Measurements from ENCODE around the gene ACP6.

Gene ACP6

DNA sequence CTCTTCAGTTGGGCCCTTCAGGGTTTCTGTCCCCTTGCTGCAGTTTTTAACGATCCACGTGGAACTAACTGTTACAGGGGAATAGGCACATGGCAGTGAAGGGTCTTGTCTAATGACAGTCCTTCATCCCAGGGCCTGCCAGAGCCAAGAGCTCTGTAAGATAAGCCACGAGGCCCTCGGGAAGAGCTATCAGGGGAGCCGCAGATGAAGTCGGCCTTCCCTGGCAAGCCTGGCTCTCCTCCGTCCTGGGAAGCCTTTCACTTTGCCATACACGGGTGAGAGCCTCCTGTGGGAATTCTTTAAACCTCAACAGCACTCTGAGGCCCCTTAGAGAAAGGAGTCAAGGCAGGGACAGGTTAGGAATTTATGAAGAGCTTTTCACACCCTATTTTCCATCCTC lies 29.0 kb downstream of the ACP6 start:
- no peak for TF ChIP-seq ZIC2 (tag by site-specific recombination; IDR thresholded peaks at IDR 0.05)
- H3K4me3 ChIP-seq (ENCODE audit: low read depth, low read length): no peak overlapping the region
- H3K36me3 ChIP-seq (ENCODE audit: control insufficient read depth in 2 of 2, insufficient read depth in 1 of 2, low read length in 2 of 2): peaks cover 0 to 29% of the 10 kb centered on the region in 2 experiments; a peak in 2 of 3 replicates
- CTCF ChIA-PET: interaction anchor here (0.6 to 3.4 kb wide), 26 partner anchors 9 to 254 kb away, joined by 3 to 32 read pairs (median 4); no protein-coding TSS in a partner anchor
- H3K9me3 ChIP-seq (ENCODE audit: control insufficient read depth, insufficient read depth, low read depth, low read length): no peaks in the 10 kb centered on the region
- H3K4me1 ChIP-seq (ENCODE audit: control insufficient read depth, insufficient read depth, low read length): no peaks in the 10 kb centered on the region
- POLR2A ChIA-PET: no interaction called here
- H3K27ac ChIP-seq (ENCODE audit: extremely low read depth, low read depth, low read length): no peak overlapping the region

DNA sequence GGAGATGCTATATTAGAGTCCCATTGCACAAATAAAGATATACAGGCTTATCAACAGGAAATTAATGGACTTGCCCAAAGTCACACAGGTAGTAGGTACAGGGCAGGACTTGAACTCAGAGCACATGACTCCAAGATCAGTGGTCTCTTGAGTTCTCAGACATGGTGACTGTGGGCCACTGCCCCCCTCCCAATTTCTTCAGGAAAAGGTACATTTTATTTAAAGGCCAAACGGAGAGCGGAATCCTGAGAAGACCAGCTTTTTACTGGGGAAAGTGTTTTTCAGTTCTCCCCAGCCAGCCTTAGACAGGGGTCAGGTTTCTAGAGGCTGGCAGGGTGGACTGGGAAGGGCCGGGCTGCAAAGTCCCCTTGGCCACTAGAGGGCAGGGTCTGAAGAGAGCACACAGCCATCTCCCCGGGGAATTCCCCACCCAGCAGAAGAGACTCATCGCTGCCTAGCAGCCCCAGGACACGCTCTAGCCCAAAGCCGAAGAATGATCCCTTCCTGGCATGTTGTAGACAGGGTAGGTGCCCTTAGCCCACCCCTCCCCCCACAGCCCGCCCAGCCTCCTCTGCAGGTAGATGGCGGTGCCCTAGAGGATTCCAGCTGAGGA lies 29.7 kb downstream of the ACP6 start:
- ChIA-PET POLR2A (no interaction called here), CTCF (interaction anchor here (0.6 to 3.4 kb wide), 31 partner anchors 9 to 252 kb away, joined by 3 to 32 read pairs (median 4); no protein-coding TSS in a partner anchor)
- H3K4me3 ChIP-seq (ENCODE audit: low read depth, low read length): no peak overlapping the region
- TF ChIP-seq ZNF654 (tag by site-specific recombination; IDR thresholded peaks at IDR 0.05; ENCODE audit: low read depth) (peak; percentile 42), ZNF660 (tag by site-specific recombination; IDR thresholded peaks at IDR 0.05) (peak; percentile 47; the same call in 1 of the 2 replicates), ZEB2 (tag by site-specific recombination; IDR thresholded peaks at IDR 0.05) (no peak), SP7 (tag by site-specific recombination; IDR thresholded peaks at IDR 0.05) (0 out of 2 replicates have a peak, but pooled peaks have one; percentile 23), ZNF311 (tag by site-specific recombination; IDR thresholded peaks at IDR 0.05; ENCODE audit: borderline replicate concordance) (no peak), ZNF670 (tag by site-specific recombination; IDR thresholded peaks at IDR 0.05; ENCODE audit: low read depth) (no peak), ZNF391 (tag by site-specific recombination; IDR thresholded peaks at IDR 0.05; ENCODE audit: borderline replicate concordance, low read depth) (no peak), KLF1 (tag by site-specific recombination; IDR thresholded peaks at IDR 0.05) (peak; percentile 55), ZNF514 (tag by site-specific recombination; IDR thresholded peaks at IDR 0.05) (no peak), ZNF292 (tag by site-specific recombination; IDR thresholded peaks at IDR 0.05; ENCODE audit: borderline replicate concordance, low read depth) (no peak), ZNF501 (tag by site-specific recombination; IDR thresholded peaks at IDR 0.05) (no peak), ZNF423 (tag by site-specific recombination; IDR thresholded peaks at IDR 0.05) (peak; percentile 84), ZNF202 (tag by site-specific recombination; IDR thresholded peaks at IDR 0.05; ENCODE audit: borderline replicate concordance) (no peak), ZIC2 (tag by site-specific recombination; IDR thresholded peaks at IDR 0.05) (no peak), SP3 (tag by site-specific recombination; IDR thresholded peaks at IDR 0.05) (no peak), ZNF561 (tag by site-specific recombination; IDR thresholded peaks at IDR 0.05; ENCODE audit: borderline replicate concordance) (no peak), ZNF157 (tag by site-specific recombination; IDR thresholded peaks at IDR 0.05) (no peak), MEIS1 (CRISPR knock-in tag; IDR thresholded peaks at IDR 0.05; ENCODE audit: borderline replicate concordance) (no peak), ZNF658 (tag by site-specific recombination; IDR thresholded peaks at IDR 0.05) (no peak), ZNF416 (tag by site-specific recombination; IDR thresholded peaks at IDR 0.05) (no peak), ZXDB (tag by site-specific recombination; IDR thresholded peaks at IDR 0.05) (0 out of 2 replicates have a peak, but pooled peaks have one; percentile 18), ZNF2 (tag by site-specific recombination; IDR thresholded peaks at IDR 0.05) (0 out of 2 replicates have a peak, but pooled peaks have one; percentile 25), ZNF24 (tag by site-specific recombination; IDR thresholded peaks at IDR 0.05) (no peak)
- TF ChIP-seq, protein P1, sequence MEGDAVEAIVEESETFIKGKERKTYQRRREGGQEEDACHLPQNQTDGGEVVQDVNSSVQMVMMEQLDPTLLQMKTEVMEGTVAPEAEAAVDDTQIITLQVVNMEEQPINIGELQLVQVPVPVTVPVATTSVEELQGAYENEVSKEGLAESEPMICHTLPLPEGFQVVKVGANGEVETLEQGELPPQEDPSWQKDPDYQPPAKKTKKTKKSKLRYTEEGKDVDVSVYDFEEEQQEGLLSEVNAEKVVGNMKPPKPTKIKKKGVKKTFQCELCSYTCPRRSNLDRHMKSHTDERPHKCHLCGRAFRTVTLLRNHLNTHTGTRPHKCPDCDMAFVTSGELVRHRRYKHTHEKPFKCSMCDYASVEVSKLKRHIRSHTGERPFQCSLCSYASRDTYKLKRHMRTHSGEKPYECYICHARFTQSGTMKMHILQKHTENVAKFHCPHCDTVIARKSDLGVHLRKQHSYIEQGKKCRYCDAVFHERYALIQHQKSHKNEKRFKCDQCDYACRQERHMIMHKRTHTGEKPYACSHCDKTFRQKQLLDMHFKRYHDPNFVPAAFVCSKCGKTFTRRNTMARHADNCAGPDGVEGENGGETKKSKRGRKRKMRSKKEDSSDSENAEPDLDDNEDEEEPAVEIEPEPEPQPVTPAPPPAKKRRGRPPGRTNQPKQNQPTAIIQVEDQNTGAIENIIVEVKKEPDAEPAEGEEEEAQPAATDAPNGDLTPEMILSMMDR (tag by site-specific recombination; IDR thresholded peaks at IDR 0.05): peak; percentile 66
- TF ChIP-seq, protein P2, sequence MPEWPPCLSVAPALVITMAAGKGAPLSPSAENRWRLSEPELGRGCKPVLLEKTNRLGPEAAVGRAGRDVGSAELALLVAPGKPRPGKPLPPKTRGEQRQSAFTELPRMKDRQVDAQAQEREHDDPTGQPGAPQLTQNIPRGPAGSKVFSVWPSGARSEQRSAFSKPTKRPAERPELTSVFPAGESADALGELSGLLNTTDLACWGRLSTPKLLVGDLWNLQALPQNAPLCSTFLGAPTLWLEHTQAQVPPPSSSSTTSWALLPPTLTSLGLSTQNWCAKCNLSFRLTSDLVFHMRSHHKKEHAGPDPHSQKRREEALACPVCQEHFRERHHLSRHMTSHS (tag by site-specific recombination; IDR thresholded peaks at IDR 0.05): no peak
- TF ChIP-seq, protein P3, sequence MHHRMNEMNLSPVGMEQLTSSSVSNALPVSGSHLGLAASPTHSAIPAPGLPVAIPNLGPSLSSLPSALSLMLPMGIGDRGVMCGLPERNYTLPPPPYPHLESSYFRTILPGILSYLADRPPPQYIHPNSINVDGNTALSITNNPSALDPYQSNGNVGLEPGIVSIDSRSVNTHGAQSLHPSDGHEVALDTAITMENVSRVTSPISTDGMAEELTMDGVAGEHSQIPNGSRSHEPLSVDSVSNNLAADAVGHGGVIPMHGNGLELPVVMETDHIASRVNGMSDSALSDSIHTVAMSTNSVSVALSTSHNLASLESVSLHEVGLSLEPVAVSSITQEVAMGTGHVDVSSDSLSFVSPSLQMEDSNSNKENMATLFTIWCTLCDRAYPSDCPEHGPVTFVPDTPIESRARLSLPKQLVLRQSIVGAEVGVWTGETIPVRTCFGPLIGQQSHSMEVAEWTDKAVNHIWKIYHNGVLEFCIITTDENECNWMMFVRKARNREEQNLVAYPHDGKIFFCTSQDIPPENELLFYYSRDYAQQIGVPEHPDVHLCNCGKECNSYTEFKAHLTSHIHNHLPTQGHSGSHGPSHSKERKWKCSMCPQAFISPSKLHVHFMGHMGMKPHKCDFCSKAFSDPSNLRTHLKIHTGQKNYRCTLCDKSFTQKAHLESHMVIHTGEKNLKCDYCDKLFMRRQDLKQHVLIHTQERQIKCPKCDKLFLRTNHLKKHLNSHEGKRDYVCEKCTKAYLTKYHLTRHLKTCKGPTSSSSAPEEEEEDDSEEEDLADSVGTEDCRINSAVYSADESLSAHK (tag by site-specific recombination; IDR thresholded peaks at IDR 0.05): no peak
- TF ChIP-seq, protein P4, sequence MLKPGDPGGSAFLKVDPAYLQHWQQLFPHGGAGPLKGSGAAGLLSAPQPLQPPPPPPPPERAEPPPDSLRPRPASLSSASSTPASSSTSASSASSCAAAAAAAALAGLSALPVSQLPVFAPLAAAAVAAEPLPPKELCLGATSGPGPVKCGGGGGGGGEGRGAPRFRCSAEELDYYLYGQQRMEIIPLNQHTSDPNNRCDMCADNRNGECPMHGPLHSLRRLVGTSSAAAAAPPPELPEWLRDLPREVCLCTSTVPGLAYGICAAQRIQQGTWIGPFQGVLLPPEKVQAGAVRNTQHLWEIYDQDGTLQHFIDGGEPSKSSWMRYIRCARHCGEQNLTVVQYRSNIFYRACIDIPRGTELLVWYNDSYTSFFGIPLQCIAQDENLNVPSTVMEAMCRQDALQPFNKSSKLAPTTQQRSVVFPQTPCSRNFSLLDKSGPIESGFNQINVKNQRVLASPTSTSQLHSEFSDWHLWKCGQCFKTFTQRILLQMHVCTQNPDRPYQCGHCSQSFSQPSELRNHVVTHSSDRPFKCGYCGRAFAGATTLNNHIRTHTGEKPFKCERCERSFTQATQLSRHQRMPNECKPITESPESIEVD (tag by site-specific recombination; IDR thresholded peaks at IDR 0.05): no peak

More for the DNA sequence above, 29.7 kb downstream of the ACP6 start:
- Histone ChIP-seq H3K27ac (ENCODE audit: extremely low read depth, low read depth, low read length) (no peak overlapping the region), H3K9me3 (ENCODE audit: control insufficient read depth, insufficient read depth, low read depth, low read length) (no peaks in the 10 kb centered on the region), H3K4me1 (ENCODE audit: control insufficient read depth, insufficient read depth, low read length) (no peaks in the 10 kb centered on the region), H3K36me3 (ENCODE audit: control insufficient read depth in 2 of 2, insufficient read depth in 1 of 2, low read length in 2 of 2) (peaks cover 0 to 34% of the 10 kb centered on the region in 2 experiments; a peak in 2 of 3 replicates)

All from HEK293 (cell line).